Panc1 (cell line): Measurements from ENCODE around the gene AMIGO3. TPM values are rescaled to one million over a fixed set of nuclear protein-coding genes. Genes with fewer than 3 reads are reported as not detected.

ENCODE experiments used
- ATAC-seq: fragments of 200-7000 bp; cut with Tn5 transposase; 2 replicates; pipeline ENCODE4 v1.9.1; 2020; ENCODE audit warnings: mild to moderate bottlenecking, moderate library complexity
- BruUV-seq: library from RNA; stranded (reverse); fragments of 400-500 nt; replicated peaks from 2 replicates; lab custom pipeline; 2021; lab: Mats Ljungman, UMichigan
- CTCF ChIA-PET: fragments of 300-600 bp; sonication (Branson Sonifier 250); formaldehyde crosslinking; loops from one replicate; lab custom pipeline; 2022; ENCODE audit warnings: antibody characterized with exemption; lab: Charles Lee
- POLR2A ChIA-PET: fragments of 300-600 bp; sonication (Branson Sonifier 250); formaldehyde crosslinking; loops from one replicate; lab custom pipeline; 2022; ENCODE audit warnings: antibody characterized with exemption; lab: Charles Lee
- DNase-seq: peaks from one replicate; pipeline ENCODE4 v3.0.0-alpha.2; 2010; ENCODE audit warnings: low read depth, low spot score
- H3K27ac ChIP-seq: 2 replicates; pipeline ENCODE4 v1.5.1; 2011; ENCODE audit warnings: mild to moderate bottlenecking, low read length, inconsistent platforms
- H3K27me3 ChIP-seq: fragments of 200-500 bp; sonication (Bioruptor generic); 2 replicates; pipeline ENCODE4 v1.6.0; 2014; ENCODE audit warnings: low read length, inconsistent platforms; ENCODE audit not compliant: control insufficient read depth, insufficient read depth
- H3K36me3 ChIP-seq: fragments of 200-500 bp; sonication (Bioruptor generic); 2 replicates; pipeline ENCODE4 v1.5.1; 2014; ENCODE audit warnings: inconsistent platforms, mild to moderate bottlenecking, low read length, moderate library complexity; ENCODE audit not compliant: control insufficient read depth, insufficient read depth
- H3K4me1 ChIP-seq: 2 replicates; pipeline ENCODE4 v1.5.1; 2011; ENCODE audit warnings: inconsistent platforms, mild to moderate bottlenecking, low read length, moderate library complexity; ENCODE audit not compliant: control insufficient read depth, insufficient read depth
- H3K4me3 ChIP-seq, 2 experiments: 2 replicates each; pipeline ENCODE4 v1.5.1; 2011 to 2012; ENCODE audit warnings: low read depth in 2 of 2, low read length in 2 of 2, mild to moderate bottlenecking in 2 of 2, inconsistent platforms in 1 of 2, moderate library complexity in 1 of 2
- H3K9me3 ChIP-seq: fragments of 200-500 bp; sonication (Bioruptor generic); 2 replicates; pipeline ENCODE4 v1.5.1; 2014; ENCODE audit warnings: low read depth, mild to moderate bottlenecking, inconsistent platforms, low read length, moderate library complexity; ENCODE audit not compliant: control insufficient read depth, insufficient read depth
- POLR2AphosphoS5 ChIP-seq: IDR thresholded peaks from 2 replicates; pipeline ENCODE4 v1.6.1; 2012; ENCODE audit warnings: mild to moderate bottlenecking, low read depth, low read length, moderate library complexity
- REST ChIP-seq, 2 experiments: IDR thresholded peaks; 2 replicates each; pipeline ENCODE4 v1.6.1; 2011 to 2012; ENCODE audit warnings: low read depth in 2 of 2, control low read depth in 1 of 2, low read length in 1 of 2, mild to moderate bottlenecking in 1 of 2, moderate library complexity in 1 of 2; ENCODE audit not compliant: insufficient read depth in 1 of 2
- SIN3A ChIP-seq: IDR thresholded peaks from 2 replicates; pipeline ENCODE4 v1.6.1; 2012; ENCODE audit warnings: low read depth, mild to moderate bottlenecking, low read length, moderate library complexity, borderline replicate concordance; ENCODE audit not compliant: insufficient read depth
- TCF7L2 ChIP-seq: IDR thresholded peaks from 2 replicates; pipeline ENCODE4 v1.6.1; 2011; ENCODE audit warnings: mild to moderate bottlenecking, low read depth, low read length, inconsistent platforms
- in situ Hi-C: cut with HindIII; loops from 2 replicates; pipeline ENCODE4 v1.10.0; 2016; ENCODE audit warnings: low sequenced_read_pairs, low pct_unique_long_range_greater_than_20kb
- intact Hi-C: fragments of 100-400 bp; cut with micrococcal nuclease; formaldehyde crosslinking; loops from one replicate; pipeline ENCODE4 v1.10.0; 2022; ENCODE audit not compliant: unreplicated experiment
- total RNA-seq: library from RNA; stranded (reverse); gene quantifications from one replicate; pipeline ENCODE4 v1.2.1, GENCODE V29; 2021; ENCODE audit not compliant: unreplicated experiment
- TF ChIP-seq, protein P1 (sequence below): fragments of 450-650 bp; IDR thresholded peaks from 2 replicates; pipeline ENCODE4 v1.5.1; 2017; ENCODE audit warnings: mild to moderate bottlenecking

AMIGO3 gene
- total RNA-seq, 1 experiment from 2014 or later = 0.72 TPM

DNA sequence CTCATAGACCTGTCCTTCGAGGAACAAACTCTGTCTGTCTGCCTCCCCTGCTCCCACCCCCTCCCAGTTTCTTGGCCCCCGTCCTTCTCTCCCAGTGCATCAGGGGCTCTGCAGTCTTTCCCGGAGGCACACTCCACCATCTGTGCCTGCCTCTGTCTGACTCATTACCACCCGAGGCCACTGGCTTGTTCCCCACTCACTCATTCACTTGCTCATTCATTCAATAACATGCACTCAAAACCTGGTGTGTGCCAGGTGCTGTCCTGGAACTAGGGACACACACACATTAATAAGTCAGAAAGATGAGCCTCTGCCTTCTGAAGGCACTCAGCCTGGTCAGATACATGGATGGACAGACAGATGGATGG, 12.4 kb downstream of the AMIGO3 start:
- Histone ChIP-seq H3K4me1 (no peaks in the 10 kb centered on the region), H3K9me3 (no peaks in the 10 kb centered on the region), H3K36me3 (no peaks in the 10 kb centered on the region), H3K27ac (no peak overlapping the region), H3K27me3 (no peaks in the 10 kb centered on the region), H3K4me3 (no peak overlapping the region)
- intact Hi-C loops (no loop called here), in situ Hi-C loops (no loop called here)
- ChIA-PET POLR2A (no interaction called here), CTCF (no interaction called here)
- no peak for TF ChIP-seq POLR2AphosphoS5
- no peak for TF ChIP-seq TCF7L2
- no peak for TF ChIP-seq REST (IDR thresholded peaks at IDR 0.05; ENCODE audit: insufficient read depth in 1 of 2, low read depth in 2 of 2, low read length in 1 of 2)
- no peak for TF ChIP-seq SIN3A
- TF ChIP-seq, protein P1, sequence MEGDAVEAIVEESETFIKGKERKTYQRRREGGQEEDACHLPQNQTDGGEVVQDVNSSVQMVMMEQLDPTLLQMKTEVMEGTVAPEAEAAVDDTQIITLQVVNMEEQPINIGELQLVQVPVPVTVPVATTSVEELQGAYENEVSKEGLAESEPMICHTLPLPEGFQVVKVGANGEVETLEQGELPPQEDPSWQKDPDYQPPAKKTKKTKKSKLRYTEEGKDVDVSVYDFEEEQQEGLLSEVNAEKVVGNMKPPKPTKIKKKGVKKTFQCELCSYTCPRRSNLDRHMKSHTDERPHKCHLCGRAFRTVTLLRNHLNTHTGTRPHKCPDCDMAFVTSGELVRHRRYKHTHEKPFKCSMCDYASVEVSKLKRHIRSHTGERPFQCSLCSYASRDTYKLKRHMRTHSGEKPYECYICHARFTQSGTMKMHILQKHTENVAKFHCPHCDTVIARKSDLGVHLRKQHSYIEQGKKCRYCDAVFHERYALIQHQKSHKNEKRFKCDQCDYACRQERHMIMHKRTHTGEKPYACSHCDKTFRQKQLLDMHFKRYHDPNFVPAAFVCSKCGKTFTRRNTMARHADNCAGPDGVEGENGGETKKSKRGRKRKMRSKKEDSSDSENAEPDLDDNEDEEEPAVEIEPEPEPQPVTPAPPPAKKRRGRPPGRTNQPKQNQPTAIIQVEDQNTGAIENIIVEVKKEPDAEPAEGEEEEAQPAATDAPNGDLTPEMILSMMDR = no peak
- BruUV-seq = no TSS peak
- no peak for DNase-seq
- ATAC-seq = no peak

DNA sequence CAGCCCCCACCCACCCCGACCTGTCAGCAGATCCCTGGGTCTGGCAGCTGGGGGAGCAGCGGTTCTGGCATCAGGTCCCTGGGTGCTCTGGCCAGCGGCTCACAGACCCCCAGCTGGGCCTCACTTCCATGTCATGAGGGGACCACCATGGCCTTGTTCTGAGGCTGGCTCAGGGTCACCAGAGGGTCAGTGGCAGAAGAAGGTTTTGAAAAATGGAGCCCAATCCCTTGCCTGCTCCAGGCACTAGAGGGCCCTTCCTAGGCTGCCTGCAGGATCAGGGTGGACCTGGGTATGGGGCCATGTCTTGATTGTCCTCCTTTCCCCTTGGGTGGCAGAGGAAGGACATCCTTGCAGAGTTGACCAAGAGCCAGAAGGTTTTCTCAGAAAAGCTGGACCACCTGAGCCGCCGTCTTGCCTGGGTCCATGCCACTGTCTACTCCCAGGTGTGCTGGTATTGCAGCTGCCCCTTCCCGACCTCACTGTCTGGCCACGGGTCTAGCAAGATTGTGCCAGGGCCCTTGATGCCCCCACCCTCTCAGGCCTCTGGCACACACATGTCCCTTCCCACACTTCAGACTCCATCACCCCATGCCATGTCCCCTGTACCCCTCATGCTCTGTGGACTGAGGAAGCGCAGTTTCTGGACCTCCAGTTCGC, 12.9 kb downstream of the AMIGO3 start:
- Histone ChIP-seq H3K4me3 (no peak overlapping the region), H3K27ac (no peak overlapping the region)

More for the DNA sequence above, 12.9 kb downstream of the AMIGO3 start:
- TF ChIP-seq POLR2AphosphoS5 (no peak), REST (IDR thresholded peaks at IDR 0.05; ENCODE audit: insufficient read depth in 1 of 2, low read depth in 2 of 2, low read length in 1 of 2) (no peak), SIN3A (no peak), TCF7L2 (no peak)
- TF ChIP-seq, protein P1 = no peak
- Histone ChIP-seq H3K9me3 (no peaks in the 10 kb centered on the region), H3K36me3 (no peaks in the 10 kb centered on the region), H3K27me3 (no peaks in the 10 kb centered on the region), H3K4me1 (no peaks in the 10 kb centered on the region)
- ChIA-PET CTCF (no interaction called here), POLR2A (no interaction called here)
- in situ Hi-C loops (no loop called here), intact Hi-C loops (no loop called here)
- DNase-seq (no peak), ATAC-seq (no peak)
- no TSS peak for BruUV-seq
